Superior temporal gyrus (tissue), 1 donor: Measurements from ENCODE around the gene RARRES2.
A peak's percentile ranks its signal among the peaks of the same experiment; 100 is the strongest.

ENCODE experiments used
- DNase-seq: peaks from one replicate; pipeline ENCODE4 v3.0.0-alpha.2; 2016; ENCODE audit errors: extremely low spot score

RARRES2 gene

DNA sequence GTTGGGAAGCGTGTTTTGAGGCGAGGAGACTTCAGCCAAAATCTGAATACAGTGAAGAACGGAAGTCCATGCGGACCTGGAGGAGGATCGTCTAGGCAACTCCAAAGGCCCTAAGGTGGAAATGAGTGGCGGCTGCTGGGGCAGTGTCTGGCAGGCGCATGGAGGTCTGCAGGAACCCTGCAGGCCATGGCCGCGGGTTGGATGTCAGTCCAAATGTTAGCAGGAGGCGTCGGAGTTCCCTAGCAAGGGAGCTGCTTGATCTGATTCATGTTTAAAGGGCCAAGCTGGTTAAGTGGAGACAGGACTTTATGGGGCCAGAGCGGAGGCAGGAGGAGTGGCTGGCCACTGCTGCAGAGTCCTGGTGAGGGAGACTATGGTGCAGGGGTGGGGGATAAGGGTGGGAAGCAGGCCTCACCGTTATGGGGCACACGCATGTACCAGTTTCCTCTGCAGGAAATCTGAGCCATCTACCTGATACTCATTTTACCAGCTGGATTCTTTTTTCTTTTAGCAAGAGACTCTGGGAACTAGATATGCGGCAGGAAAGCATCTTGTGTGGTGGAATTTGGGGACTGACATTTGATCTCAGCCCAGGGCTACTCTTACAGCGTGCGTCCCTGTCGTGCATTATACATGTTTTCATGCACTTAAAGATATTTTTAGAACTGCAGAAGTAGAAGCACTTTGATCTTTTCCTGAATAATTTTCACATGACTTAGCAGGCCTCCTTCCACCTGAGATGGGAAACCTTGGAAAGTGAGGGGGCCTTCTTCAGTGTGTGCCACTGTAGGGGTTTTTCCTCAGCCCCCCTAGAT lies 20.6 kb upstream of the RARRES2 start:
- no peak for DNase-seq

GRCh38 chr7:150361402-150361801 lies 20.0 kb upstream of the RARRES2 start:
- no peak for DNase-seq

DNA sequence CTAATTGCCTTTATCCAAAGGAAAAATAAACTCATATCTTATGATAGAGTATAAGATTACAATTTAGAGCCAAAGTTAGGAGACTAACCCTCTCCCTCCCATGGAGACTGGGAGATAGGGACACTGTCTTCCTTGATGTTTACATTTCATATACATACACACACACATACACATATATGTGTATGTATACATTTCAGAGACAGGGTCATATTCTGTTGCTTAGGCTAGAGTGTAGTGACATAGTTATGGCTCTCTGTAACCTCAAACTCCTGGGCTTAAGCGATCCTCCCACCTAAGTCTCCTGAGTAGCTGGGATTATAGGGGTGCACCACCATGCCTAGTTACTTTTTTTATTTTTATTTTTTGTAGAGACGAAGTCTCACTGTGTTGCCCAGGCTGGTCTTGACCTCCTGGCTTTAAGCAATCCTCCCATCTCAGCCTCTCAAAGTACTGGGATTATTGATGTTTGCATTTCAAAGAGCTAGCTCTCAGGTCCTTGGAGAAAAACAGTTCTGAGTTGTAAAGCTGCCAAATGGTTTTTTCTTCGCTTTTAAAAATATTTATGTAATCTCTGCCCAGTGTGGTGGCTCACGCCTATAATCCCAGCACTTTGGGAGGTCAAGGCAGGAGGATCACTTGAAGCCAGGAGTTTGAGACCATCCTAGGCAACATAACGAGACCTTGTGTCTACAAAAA lies 19.1 kb upstream of the RARRES2 start:
- no peak for DNase-seq

DNA sequence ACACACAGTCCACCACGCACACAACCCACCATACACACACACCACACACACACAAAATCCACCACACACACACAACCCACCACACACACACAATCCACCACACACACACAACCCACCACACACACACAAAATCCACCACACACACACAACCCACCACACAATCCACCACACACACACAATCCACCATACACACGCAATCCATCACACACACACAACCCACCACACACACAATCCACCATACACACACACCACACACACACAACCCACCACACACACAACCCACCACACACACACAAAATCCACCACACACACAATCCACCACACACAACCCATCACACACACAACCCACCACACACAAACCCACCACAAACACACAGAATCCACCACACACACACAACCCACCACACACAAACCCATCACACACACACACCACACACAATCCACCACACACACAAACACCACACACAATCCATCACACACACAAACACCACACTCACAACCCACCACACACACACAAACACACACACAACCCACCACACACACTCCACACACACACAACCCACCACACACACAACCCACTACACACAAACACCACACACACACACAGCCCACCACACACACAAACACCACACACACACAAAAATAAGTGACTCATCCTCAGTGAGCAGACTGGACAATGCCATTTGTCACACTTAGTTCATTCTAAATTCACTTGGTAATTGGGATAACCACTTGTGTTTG lies 18.4 kb upstream of the RARRES2 start:
- no peak for DNase-seq

DNA sequence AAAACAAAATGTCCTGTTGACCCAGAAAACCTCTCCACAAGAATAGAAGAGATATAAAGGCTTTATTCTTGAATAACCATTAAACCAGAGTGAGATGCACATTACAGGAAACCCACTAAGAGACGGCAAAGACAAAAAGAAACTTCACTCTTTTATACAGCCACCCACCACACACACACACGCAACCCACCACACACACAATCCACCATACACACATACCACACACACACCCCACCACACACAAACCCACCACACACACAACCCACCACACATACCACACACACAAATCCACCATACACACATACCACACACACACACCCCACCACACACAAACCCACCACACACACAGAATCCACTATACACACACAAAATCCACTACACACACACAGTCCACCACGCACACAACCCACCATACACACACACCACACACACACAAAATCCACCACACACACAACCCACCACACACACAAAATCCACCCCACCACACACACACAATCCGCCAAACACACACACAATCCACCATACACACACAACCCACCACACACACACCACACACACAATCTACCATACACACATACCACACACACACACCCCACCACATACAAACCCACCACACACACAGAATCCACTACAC lies 17.7 kb upstream of the RARRES2 start:
- DNase-seq = no peak

GRCh38 chr7:150358433-150358832 lies 17.0 kb upstream of the RARRES2 start:
- DNase-seq = no peak

GRCh38 chr7:150357771-150358427 lies 16.5 kb upstream of the RARRES2 start:
- DNase-seq = no peak

- DNase-seq = no peak
Measured at GRCh38 chr7:150357270-150357669, 15.8 kb upstream of the RARRES2 start.

- DNase-seq = peak; percentile 69
Measured at GRCh38 chr7:150356265-150356897, 15.0 kb upstream of the RARRES2 start.

GRCh38 chr7:150355666-150356059 lies 14.2 kb upstream of the RARRES2 start:
- DNase-seq = no peak

GRCh38 chr7:150351587-150352194 lies 10.3 kb upstream of the RARRES2 start:
- DNase-seq = no peak

DNA sequence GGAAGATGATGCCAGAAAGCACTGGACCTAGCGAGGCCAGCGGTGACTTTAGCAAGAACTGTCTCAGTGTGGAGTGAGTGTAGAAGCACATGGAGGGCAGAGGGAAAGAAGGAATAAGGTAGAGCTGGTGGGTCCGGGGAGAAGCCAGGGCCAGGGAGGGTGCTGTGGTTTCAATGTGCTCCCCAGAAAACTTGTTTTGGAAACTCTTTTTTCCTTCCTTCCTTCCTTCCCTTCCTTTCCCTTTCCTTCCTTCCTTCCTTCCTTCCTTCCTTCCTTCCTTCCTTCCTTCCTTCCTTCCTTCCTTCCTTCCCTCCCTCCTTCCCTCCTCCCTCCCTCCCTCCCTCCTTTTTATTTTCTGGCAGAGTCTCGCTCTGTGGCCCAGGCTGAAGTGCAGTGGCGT lies 5.5 kb upstream of the RARRES2 start:
- no peak for DNase-seq

- no peak for DNase-seq
Measured at GRCh38 chr7:150345012-150345411, 3.6 kb upstream of the RARRES2 start.

- no peak for DNase-seq
Measured at GRCh38 chr7:150344299-150344698, 2.9 kb upstream of the RARRES2 start.

GRCh38 chr7:150343225-150343624 lies 1.8 kb upstream of the RARRES2 start:
- DNase-seq = no peak

DNA sequence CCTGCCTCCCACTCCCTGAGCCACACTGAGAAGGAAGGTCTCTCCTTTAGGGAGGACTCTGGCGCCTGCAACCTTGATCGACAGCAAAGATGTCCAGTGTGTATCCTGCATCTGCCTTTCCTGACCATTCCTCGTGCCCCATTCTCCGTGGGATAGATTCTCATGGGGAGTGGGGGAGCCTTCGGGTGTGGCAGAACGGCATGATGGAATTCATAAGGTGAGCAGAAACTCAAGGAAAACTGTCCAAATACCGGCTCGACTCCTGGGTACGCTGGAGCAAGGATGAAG lies 636 bp upstream of the RARRES2 start:
- no peak for DNase-seq

GRCh38 chr7:150340875-150341262 lies 560 bp downstream of the RARRES2 start:
- no peak for DNase-seq

GRCh38 chr7:150340024-150340749 lies 1.2 kb downstream of the RARRES2 start:
- no peak for DNase-seq

DNA sequence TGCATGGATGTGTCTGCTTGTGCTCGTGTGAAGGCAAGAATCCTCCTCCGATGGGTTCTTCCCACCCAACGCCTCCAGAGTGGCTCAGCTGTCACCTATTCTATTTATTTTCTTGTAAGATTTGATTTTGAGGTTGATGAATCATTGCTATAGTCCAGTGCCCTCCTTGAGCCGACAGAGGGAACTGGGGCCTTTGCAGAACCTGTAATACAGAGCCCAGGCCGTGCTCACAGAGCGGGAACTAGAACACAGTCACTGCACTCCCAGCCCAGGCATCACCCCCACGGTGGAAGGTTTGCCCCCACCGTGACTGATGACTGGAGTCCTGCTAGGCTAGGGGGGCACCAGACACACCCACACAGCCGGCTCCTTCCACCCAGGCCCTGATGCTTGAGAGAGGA lies 2.0 kb downstream of the RARRES2 start:
- DNase-seq = no peak

- DNase-seq = no peak
Measured at GRCh38 chr7:150338166-150338829, 3.1 kb downstream of the RARRES2 start.
